Cardiac muscle cell (in vitro differentiated cells and primary cell): ENCODE results near the gene NBEA. TPM values are rescaled to one million over a fixed set of nuclear protein-coding genes. Genes with fewer than 3 reads are reported as not detected.
A peak's percentile ranks its signal among the peaks of the same experiment; 100 is the strongest.

Experiments
- DNase-seq, 2 donors: peaks; one replicate each; pipeline versions ENCODE4 v3.0.0 to v3.0.0-alpha.2; 2010 to 2017; ENCODE audit warnings: low read depth in 1 of 2, low spot score in 1 of 2
- H3K27ac ChIP-seq: fragments of 200-600 bp; sonication (generic); 2 replicates; pipeline ENCODE4 v1.5.1; 2016
- H3K27me3 ChIP-seq: fragments of 200-600 bp; sonication (generic); 2 replicates; pipeline ENCODE4 v1.6.0; 2016; ENCODE audit warnings: control low read depth
- H3K36me3 ChIP-seq: fragments of 200-600 bp; sonication (generic); 2 replicates; pipeline ENCODE4 v1.5.1; 2016; ENCODE audit warnings: control low read depth
- H3K4me1 ChIP-seq: fragments of 200-600 bp; sonication (generic); 2 replicates; pipeline ENCODE4 v1.8.1; 2017; ENCODE audit warnings: low read depth, mild to moderate bottlenecking, mixed run types
- H3K4me3 ChIP-seq: fragments of 200-600 bp; sonication (generic); 2 replicates; pipeline ENCODE4 v1.5.1; 2016; ENCODE audit warnings: mild to moderate bottlenecking
- H3K9me3 ChIP-seq: fragments of 200-600 bp; sonication (generic); 2 replicates; pipeline ENCODE4 v1.5.1; 2017; ENCODE audit warnings: low read depth, mild to moderate bottlenecking, control low read depth
- CTCF ChIP-seq: IDR thresholded peaks from 2 replicates; pipeline ENCODE4 v1.5.1; 2012; ENCODE audit warnings: low read depth, mild to moderate bottlenecking, low read length
- polyA plus RNA-seq: library from polyadenylated mRNA; unstranded; fragments of >200 nt; fragmentation: Nextera tagmentation; extraction: Ambion mirVana; gene quantifications from 2 replicates; pipeline ENCODE4 v1.2.1, GENCODE V29; 2016
- total RNA-seq: library from RNA; depleted of rRNA; stranded (reverse); fragments of >200 nt; gene quantifications from 2 replicates; pipeline ENCODE4 v1.2.3, GENCODE V29; 2016

NBEA gene
- total and polyA plus RNA-seq, 2 experiments from 2014 or later, result 4.6 to 13.2 TPM

- DNase-seq, result peak in 1 of 2 donors; percentile 28
- H3K4me1 ChIP-seq, result no peaks in the 10 kb centered on the region
- no peaks in the 10 kb centered on the region for H3K36me3 ChIP-seq
- H3K27me3 ChIP-seq, result no peaks in the 10 kb centered on the region
- no peak overlapping the region for H3K4me3 ChIP-seq
- H3K9me3 ChIP-seq, result no peaks in the 10 kb centered on the region
- TF ChIP-seq CTCF, result no peak
- H3K27ac ChIP-seq, result no peak overlapping the region
Observed at GRCh38 chr13:35699825-35700510, 757.9 kb downstream of the NBEA start.

- H3K36me3 ChIP-seq, result no peaks in the 10 kb centered on the region
- no peak for TF ChIP-seq CTCF
- no peak overlapping the region for H3K27ac ChIP-seq
- H3K4me3 ChIP-seq, result no peak overlapping the region
- H3K4me1 ChIP-seq, result no peaks in the 10 kb centered on the region
- no peak for DNase-seq
- no peaks in the 10 kb centered on the region for H3K9me3 ChIP-seq
- no peaks in the 10 kb centered on the region for H3K27me3 ChIP-seq
Observed at GRCh38 chr13:35700671-35701070, 758.6 kb downstream of the NBEA start.

GRCh38 chr13:35702316-35702715 is 760.2 kb downstream of the NBEA start:
- Histone ChIP-seq H3K27ac (no peak overlapping the region), H3K27me3 (no peaks in the 10 kb centered on the region), H3K4me3 (no peak overlapping the region), H3K9me3 (no peaks in the 10 kb centered on the region), H3K36me3 (no peaks in the 10 kb centered on the region), H3K4me1 (no peaks in the 10 kb centered on the region)
- no peak for TF ChIP-seq CTCF
- DNase-seq, result no peak

GRCh38 chr13:35703061-35703460 is 761.0 kb downstream of the NBEA start:
- Histone ChIP-seq H3K36me3 (no peaks in the 10 kb centered on the region), H3K27ac (no peak overlapping the region), H3K27me3 (no peaks in the 10 kb centered on the region), H3K4me3 (no peak overlapping the region), H3K4me1 (no peaks in the 10 kb centered on the region), H3K9me3 (no peaks in the 10 kb centered on the region)
- no peak for DNase-seq
- no peak for TF ChIP-seq CTCF

- TF ChIP-seq CTCF, result no peak
- Histone ChIP-seq H3K4me3 (no peak overlapping the region), H3K27me3 (no peaks in the 10 kb centered on the region), H3K9me3 (no peaks in the 10 kb centered on the region), H3K36me3 (no peaks in the 10 kb centered on the region), H3K4me1 (no peaks in the 10 kb centered on the region), H3K27ac (no peak overlapping the region)
- no peak for DNase-seq
Observed at GRCh38 chr13:35704331-35704730, 762.3 kb downstream of the NBEA start.
